ENCODE measurements around the gene NCOA4.

DNA sequence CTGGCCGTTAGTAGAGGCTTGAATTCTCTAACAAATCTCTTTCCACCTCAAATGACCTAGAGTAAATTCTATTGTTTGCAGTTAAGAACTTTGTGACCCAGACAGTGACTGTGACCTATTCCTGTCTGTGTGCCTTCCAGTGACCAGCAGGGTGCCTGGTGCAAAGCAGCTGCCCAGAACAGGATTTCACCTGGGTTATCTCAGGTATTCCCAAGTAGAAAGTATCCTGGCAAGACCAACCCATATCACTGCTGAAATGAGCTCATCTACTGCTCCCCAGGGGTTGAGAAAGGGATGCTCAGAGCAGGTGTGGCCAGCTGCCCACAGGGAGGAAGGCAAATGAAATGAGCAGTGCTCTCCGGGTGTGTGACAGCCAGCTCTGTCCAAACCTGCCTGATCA lies 17.7 kb upstream of the NCOA4 start:
- TF ChIP-seq POLR2AphosphoS5 (IDR thresholded peaks at IDR 0.05; ENCODE audit: low read depth, low read length) = no peak
- no peak for TF ChIP-seq JUND (IDR thresholded peaks at IDR 0.05)
- TF ChIP-seq POLR2A (IDR thresholded peaks at IDR 0.05; ENCODE audit: borderline replicate concordance, extremely low read depth, insufficient read depth, insufficient read length) = no peak
- TF ChIP-seq, protein P1, sequence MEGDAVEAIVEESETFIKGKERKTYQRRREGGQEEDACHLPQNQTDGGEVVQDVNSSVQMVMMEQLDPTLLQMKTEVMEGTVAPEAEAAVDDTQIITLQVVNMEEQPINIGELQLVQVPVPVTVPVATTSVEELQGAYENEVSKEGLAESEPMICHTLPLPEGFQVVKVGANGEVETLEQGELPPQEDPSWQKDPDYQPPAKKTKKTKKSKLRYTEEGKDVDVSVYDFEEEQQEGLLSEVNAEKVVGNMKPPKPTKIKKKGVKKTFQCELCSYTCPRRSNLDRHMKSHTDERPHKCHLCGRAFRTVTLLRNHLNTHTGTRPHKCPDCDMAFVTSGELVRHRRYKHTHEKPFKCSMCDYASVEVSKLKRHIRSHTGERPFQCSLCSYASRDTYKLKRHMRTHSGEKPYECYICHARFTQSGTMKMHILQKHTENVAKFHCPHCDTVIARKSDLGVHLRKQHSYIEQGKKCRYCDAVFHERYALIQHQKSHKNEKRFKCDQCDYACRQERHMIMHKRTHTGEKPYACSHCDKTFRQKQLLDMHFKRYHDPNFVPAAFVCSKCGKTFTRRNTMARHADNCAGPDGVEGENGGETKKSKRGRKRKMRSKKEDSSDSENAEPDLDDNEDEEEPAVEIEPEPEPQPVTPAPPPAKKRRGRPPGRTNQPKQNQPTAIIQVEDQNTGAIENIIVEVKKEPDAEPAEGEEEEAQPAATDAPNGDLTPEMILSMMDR (IDR thresholded peaks at IDR 0.05 in 2 of 3, conservative IDR thresholded peaks at IDR 0.05 in 1 of 3; ENCODE audit: borderline replicate concordance in 1 of 3, insufficient read depth in 1 of 3, low read depth in 2 of 3, low read length in 2 of 3) = no peak
- TF ChIP-seq, protein P2, sequence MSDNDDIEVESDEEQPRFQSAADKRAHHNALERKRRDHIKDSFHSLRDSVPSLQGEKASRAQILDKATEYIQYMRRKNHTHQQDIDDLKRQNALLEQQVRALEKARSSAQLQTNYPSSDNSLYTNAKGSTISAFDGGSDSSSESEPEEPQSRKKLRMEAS (IDR thresholded peaks at IDR 0.05) = no peak
- TF ChIP-seq, protein P3, sequence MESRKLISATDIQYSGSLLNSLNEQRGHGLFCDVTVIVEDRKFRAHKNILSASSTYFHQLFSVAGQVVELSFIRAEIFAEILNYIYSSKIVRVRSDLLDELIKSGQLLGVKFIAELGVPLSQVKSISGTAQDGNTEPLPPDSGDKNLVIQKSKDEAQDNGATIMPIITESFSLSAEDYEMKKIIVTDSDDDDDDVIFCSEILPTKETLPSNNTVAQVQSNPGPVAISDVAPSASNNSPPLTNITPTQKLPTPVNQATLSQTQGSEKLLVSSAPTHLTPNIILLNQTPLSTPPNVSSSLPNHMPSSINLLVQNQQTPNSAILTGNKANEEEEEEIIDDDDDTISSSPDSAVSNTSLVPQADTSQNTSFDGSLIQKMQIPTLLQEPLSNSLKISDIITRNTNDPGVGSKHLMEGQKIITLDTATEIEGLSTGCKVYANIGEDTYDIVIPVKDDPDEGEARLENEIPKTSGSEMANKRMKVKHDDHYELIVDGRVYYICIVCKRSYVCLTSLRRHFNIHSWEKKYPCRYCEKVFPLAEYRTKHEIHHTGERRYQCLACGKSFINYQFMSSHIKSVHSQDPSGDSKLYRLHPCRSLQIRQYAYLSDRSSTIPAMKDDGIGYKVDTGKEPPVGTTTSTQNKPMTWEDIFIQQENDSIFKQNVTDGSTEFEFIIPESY (IDR thresholded peaks at IDR 0.05; ENCODE audit: extremely low read depth, insufficient replicate concordance, low read length) = no peak
- no peak for TF ChIP-seq ZNF274 (IDR thresholded peaks at IDR 0.05; ENCODE audit: low read depth, low read length)

Data from HCT116 (cell line).